ENCODE results near the gene ODF2L.

- TF ChIP-seq CTCF (IDR thresholded peaks at IDR 0.05) (no peak), POLR2A (IDR thresholded peaks at IDR 0.05) (no peak)
Measured at GRCh38 chr1:86303041-86303690, 93.0 kb downstream of the ODF2L start.
